ENCODE data around the gene IVD.
"Not testable (repeated sequence)": the region's sequence is repeated elsewhere in the genome, so short reads cannot be mapped to it uniquely, and the experiment has no call there.

The IVD gene

DNA sequence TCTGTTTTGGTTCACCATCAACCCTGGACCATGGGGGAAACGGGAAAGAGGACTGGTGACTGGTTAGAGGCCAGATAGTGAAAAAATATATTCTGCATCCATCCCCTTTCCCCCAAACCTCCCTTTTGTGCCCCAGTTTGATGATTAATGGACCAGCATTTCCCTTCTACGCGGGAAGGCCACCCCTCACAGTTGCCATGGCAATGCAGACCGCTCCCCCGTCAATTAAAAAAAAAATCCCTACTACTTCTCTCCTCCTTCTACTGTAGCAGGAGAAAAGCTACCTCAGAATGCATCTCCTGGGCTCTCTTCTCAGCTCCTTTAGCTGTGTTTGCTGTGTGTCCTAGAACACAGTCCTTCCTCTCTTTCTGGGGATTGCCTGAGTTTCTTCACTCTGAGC, 39.1 kb downstream of the IVD start:
- Histone ChIP-seq H3K4me1 (peaks cover 25% of the 10 kb centered on the region), H3K4me3 (no peak overlapping the region), H3K9me3 (no peaks in the 10 kb centered on the region), H3K36me3 (replicated peaks) (no peaks in the 10 kb centered on the region), H3K27me3 (ENCODE audit: low read depth) (no peaks in the 10 kb centered on the region)
- in situ Hi-C loops (cut with MboI; ENCODE audit: low sequenced_read_pairs), result no loop called here
- no peak for DNase-seq (ENCODE audit: low spot score in 2 of 2)

DNA sequence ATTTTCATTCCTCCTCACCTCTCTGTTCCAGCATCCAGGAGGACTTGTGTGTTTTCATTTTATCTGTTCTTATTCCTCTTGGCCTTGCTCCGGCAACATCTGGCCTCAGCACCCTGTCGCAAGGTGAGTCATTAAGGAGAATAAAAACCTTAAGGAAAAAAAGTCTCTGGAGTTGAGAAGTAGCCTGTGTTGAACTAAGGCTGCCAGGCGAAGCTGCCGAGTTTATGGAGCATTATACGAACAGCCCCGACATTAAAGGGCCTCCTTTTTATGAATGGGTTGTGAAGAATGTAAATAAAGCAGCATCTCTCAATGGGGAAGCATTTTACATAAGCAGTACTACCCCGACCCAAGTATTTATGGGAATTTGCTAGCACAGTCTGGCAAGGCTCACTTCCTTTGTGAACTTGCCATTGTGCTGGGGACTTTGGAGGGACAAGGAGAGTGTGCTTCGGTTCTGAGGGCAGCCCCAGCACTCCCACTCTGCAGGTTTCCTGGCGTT, 39.9 kb downstream of the IVD start:
- in situ Hi-C loops (cut with MboI; ENCODE audit: low sequenced_read_pairs), result no loop called here
- DNase-seq (ENCODE audit: low spot score in 2 of 2), result peak; percentile 66 to 92
- Histone ChIP-seq H3K9me3 (no peaks in the 10 kb centered on the region), H3K27me3 (ENCODE audit: low read depth) (no peaks in the 10 kb centered on the region), H3K4me1 (peaks cover 25% of the 10 kb centered on the region), H3K36me3 (replicated peaks) (no peaks in the 10 kb centered on the region), H3K4me3 (no peak overlapping the region)

DNA sequence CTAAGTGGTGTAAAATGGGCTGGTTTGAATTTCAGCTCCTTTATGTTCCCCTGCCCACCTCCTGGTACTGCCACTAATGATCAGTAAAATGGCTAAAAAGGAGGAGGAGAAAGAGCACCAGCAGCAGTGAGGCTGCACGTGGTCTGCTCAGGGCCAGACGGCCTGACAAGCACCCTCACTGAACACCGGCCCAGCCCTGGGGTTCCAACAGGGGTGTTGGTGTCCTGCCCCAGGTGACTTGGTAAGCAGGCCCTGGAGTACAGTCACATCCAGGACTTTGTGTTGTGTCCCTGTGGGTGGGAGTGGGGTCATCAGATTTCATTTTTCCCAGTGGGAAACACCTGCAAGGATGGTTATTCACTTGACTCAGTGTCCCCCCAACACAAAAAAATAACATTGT, 40.5 kb downstream of the IVD start:
- peaks cover 25% of the 10 kb centered on the region for H3K4me1 ChIP-seq
- H3K4me3 ChIP-seq, result no peak overlapping the region
- in situ Hi-C loops (cut with MboI; ENCODE audit: low sequenced_read_pairs), result no loop called here
- H3K9me3 ChIP-seq, result no peaks in the 10 kb centered on the region
- H3K36me3 ChIP-seq (replicated peaks), result no peaks in the 10 kb centered on the region
- DNase-seq (ENCODE audit: low spot score in 2 of 2), result no peak
- H3K27me3 ChIP-seq (ENCODE audit: low read depth), result no peaks in the 10 kb centered on the region

DNA sequence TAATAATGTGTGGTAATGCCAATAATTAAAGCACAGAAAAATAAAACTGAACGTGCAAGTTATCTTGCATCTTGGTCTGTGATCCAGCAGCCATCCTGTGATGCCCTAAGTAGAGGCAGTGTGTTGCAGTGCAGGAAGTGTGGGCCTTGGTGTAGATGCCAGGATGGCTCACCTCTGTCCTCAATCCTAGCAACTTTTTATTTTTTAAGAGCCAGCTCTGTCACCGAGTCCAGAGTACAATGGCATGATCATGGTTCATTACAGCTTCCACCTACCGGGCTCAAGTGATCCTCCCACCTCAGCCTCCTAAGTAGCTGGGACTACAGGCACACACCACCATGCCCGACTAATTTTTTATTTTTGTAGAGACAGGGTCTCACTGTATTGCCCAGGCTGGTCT, 42.8 kb downstream of the IVD start:
- Histone ChIP-seq H3K9me3 (no peaks in the 10 kb centered on the region), H3K27me3 (ENCODE audit: low read depth) (no peaks in the 10 kb centered on the region), H3K36me3 (replicated peaks) (no peaks in the 10 kb centered on the region), H3K4me3 (no peak overlapping the region), H3K4me1 (peaks cover 17% of the 10 kb centered on the region)
- DNase-seq (ENCODE audit: low spot score in 2 of 2), result no peak
- in situ Hi-C loops (cut with MboI; ENCODE audit: low sequenced_read_pairs), result no loop called here

DNA sequence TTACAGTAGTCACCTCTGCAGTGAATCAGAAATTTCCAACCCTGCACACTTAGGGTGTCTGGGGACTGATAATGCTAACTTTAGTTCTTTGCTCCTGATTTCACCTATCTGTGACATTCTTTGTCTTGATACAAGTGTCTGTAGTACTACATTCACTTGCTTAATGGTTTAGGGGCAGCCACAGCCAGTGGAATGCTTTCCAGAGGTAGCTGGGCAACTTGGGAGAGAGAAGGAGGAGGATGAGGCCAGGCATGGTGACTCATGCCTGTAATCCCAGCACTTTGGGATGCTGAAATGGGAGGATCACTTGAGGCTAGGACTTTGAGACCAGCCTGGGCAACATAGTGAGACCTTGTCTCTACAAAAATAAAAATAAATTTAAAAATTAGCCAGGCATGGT, 43.7 kb downstream of the IVD start:
- Histone ChIP-seq H3K4me1 (peaks cover 12% of the 10 kb centered on the region), H3K36me3 (replicated peaks) (no peaks in the 10 kb centered on the region), H3K9me3 (no peaks in the 10 kb centered on the region), H3K27me3 (ENCODE audit: low read depth) (no peaks in the 10 kb centered on the region), H3K4me3 (no peak overlapping the region)
- in situ Hi-C loops (cut with MboI; ENCODE audit: low sequenced_read_pairs), result no loop called here
- no peak for DNase-seq (ENCODE audit: low spot score in 2 of 2)

DNA sequence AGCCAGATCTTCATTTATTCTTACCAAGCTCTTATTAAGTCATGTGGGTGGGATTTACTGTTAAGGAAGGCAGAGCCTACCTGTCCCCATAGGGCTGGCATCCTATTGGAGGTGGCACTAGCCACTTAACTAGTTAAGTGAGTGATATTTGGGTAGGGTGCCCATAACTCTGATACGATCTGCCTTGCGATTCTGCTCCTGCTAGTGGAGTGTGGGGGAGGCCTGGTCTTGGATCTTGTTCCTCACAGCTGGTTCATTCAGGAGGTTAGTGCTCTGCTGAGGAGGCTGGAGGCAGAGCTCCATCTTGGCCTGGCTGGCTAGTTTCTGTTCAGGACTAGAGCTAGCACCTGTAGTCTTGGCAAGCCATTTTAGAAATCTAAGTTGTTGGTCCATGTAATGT, 44.5 kb downstream of the IVD start:
- Histone ChIP-seq H3K4me1 (peaks cover 7% of the 10 kb centered on the region), H3K9me3 (no peaks in the 10 kb centered on the region), H3K36me3 (replicated peaks) (no peaks in the 10 kb centered on the region), H3K27me3 (ENCODE audit: low read depth) (no peaks in the 10 kb centered on the region), H3K4me3 (no peak overlapping the region)
- in situ Hi-C loops (cut with MboI; ENCODE audit: low sequenced_read_pairs), result no loop called here
- no peak for DNase-seq (ENCODE audit: low spot score in 2 of 2)

DNA sequence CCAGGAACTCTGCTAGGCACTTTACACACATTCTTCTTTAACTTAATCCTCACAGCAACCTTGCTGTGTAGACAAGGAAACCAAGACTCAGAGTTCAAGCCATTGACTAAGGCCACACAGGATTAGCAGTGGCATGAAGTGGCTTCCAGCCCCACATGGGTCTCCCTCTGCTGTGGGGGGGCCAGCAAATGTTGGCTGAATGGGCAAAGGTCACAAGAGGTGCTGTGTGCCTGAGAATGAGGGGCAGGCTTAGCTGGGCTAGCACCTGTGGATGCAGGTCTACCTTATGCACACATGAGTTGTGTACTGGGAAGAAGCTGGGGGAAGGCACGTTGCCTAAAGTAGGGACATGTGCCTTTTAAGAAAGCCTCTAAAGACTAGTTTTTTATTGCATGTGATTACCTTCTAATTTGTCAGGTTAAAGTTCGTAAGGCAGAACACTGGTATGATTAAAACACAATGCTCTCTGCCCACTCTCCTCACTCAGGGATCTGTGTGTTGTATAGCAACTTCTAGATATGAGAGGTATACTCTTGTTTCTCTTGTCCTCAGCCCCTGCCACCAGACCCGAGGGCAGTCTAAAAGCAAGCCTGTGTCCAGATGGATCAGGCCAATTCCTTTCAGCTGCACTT, 46.0 kb downstream of the IVD start:
- Histone ChIP-seq H3K9me3 (no peaks in the 10 kb centered on the region), H3K27me3 (ENCODE audit: low read depth) (no peaks in the 10 kb centered on the region), H3K4me3 (no peak overlapping the region), H3K36me3 (replicated peaks) (no peaks in the 10 kb centered on the region), H3K4me1 (no peaks in the 10 kb centered on the region)
- in situ Hi-C loops (cut with MboI; ENCODE audit: low sequenced_read_pairs), result no loop called here
- DNase-seq (ENCODE audit: low spot score in 2 of 2), result no peak

DNA sequence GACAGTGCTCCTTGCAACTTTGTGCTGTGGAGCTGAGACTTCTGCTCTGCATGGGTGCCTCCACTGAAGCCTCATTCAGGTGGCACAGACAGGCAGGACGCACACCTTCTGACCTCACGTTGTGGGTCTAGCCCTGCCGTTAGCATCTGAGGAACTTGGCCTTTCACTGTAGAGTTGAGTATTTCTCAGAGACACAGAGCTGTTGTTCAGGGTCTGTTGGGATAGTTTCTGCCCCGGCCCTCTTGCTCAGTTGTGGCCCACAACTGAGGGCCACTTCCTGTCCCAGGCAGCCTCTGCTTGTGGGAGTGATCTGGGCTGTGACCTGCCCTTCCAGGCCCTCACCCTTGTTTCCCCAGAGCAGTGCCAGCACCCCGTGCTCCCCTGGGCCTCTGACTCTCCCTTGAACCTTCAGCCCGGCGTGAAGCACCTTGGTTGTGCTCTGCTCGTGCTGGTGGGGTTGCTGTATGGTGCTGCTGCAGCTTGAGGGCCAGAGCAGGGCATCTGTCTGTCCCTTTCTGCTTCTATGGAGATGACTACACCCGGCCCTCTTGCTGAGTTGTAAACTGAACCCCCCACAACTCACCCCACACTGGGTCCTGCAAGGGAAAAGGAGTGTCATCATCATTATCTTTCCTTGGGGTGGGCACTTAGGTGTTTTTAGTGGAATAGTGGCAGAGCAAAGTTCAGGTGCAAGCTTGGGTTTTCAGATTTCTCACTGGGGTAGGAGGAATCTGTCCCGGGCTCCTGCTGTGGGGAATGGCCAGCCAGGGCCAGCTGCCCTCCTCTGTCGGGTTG, 46.9 kb downstream of the IVD start:
- H3K4me1 ChIP-seq, result no peaks in the 10 kb centered on the region
- in situ Hi-C loops (cut with MboI; ENCODE audit: low sequenced_read_pairs), result no loop called here

DNA sequence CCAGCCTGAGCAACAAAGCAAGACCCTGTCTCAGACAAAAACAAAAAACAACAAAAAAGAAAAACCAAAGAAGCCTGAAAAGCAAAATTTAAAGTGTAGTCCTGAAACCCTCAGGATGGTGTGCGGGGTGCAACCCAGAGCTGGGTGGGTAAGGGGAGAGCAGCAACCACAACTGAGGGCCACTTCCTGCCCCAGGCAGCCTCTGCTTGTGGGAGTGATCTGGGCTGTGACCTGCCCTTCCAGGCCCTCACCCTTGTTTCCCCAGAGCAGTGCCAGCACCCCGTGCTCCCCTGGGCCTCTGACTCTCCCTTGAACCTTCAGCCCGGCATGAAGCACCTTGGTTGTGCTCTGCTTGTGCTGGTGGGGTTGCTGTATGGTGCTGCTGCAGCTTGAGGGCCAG, 48.3 kb downstream of the IVD start:
- in situ Hi-C loops (cut with MboI; ENCODE audit: low sequenced_read_pairs); DNase-seq (ENCODE audit: low spot score in 2 of 2); H3K9me3 ChIP-seq; H3K36me3 ChIP-seq (replicated peaks); H3K4me3 ChIP-seq; H3K27me3 ChIP-seq (ENCODE audit: low read depth); H3K4me1 ChIP-seq: not testable (repeated sequence)

More for the DNA sequence above, 46.9 kb downstream of the IVD start:
- Histone ChIP-seq H3K9me3 (no peaks in the 10 kb centered on the region), H3K4me3 (no peak overlapping the region), H3K36me3 (replicated peaks) (no peaks in the 10 kb centered on the region), H3K27me3 (ENCODE audit: low read depth) (no peaks in the 10 kb centered on the region)
- no peak for DNase-seq (ENCODE audit: low spot score in 2 of 2)

DNA sequence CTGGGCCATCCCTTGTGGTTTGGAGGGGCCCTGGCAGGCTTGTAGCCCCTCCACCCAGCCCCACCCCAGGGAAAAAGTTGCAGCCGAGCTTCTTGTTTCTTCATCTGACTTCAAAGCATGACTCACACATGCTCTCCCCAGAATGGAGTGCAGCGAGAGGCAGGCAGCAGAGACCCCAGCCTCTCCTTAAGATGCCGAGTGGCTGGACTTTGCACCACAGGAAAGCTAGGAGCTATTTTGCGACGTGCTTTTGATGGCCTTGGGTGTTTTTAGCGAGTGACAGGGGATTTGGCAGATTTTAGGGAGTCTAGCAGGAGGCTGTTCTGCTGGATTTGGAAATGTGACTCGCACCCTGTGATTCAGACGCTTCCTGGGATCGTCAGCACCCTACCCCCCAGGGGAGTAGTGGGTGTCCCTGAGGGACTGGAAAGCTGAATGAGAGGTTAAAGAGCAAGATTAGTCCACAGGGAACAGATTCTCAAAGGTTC, 49.4 kb downstream of the IVD start:
- in situ Hi-C loops (cut with MboI; ENCODE audit: low sequenced_read_pairs), result no loop called here
- no peaks in the 10 kb centered on the region for H3K4me1 ChIP-seq
- H3K27me3 ChIP-seq (ENCODE audit: low read depth), result no peaks in the 10 kb centered on the region
- no peaks in the 10 kb centered on the region for H3K9me3 ChIP-seq
- peaks cover 12% of the 10 kb centered on the region for H3K36me3 ChIP-seq (replicated peaks)
- no peak for DNase-seq (ENCODE audit: low spot score in 2 of 2)
- H3K4me3 ChIP-seq, result no peak overlapping the region

DNA sequence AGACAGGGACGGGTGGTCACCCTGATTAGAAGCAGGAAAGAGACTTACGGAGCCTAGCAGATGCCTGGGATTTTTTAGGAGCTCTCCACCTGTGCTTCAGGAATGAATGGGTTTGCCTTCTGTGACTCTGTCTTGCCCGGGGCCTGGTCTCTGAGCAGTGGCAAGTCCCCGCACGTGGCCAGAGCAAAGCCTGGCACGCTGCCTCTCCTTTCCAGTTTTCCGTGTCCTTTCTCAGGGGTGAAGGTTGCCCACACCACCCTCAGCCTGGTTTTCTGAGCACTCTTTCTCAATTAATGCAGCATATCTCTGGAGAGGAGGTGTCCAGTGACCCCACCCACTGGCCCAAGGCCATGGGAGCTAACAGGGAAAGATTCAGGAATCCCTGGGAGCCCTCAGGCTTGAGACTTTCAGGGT, 50.7 kb downstream of the IVD start:
- in situ Hi-C loops (cut with MboI; ENCODE audit: low sequenced_read_pairs), result no loop called here
- Histone ChIP-seq H3K4me3 (no peak overlapping the region), H3K36me3 (replicated peaks) (peaks cover 23% of the 10 kb centered on the region), H3K4me1 (no peaks in the 10 kb centered on the region), H3K9me3 (no peaks in the 10 kb centered on the region), H3K27me3 (ENCODE audit: low read depth) (no peaks in the 10 kb centered on the region)
- no peak for DNase-seq (ENCODE audit: low spot score in 2 of 2)

DNA sequence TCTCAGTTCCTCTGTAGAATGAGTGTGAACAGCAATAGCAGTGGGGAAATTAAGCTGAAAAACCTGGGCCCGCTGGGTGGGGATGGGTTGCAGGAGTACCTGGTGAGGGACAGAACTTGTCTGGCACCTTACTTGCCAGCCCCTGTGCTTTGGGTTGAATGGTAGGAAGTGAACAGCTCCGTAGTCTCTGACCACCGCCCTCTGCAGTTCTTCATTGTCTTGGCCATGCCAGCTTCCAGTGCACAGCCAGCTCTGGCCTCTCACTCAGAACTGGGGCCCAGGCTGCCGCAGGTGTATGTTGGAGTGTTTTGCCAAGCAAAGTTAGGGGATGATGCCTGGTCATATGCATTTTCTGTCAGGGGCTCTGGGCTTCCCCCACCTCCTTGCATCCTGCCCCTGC, 51.1 kb downstream of the IVD start:
- in situ Hi-C loops (cut with MboI; ENCODE audit: low sequenced_read_pairs), result no loop called here
- H3K36me3 ChIP-seq (replicated peaks), result peaks cover 25% of the 10 kb centered on the region
- no peaks in the 10 kb centered on the region for H3K4me1 ChIP-seq
- H3K27me3 ChIP-seq (ENCODE audit: low read depth), result no peaks in the 10 kb centered on the region
- H3K9me3 ChIP-seq, result no peaks in the 10 kb centered on the region
- no peak overlapping the region for H3K4me3 ChIP-seq
- DNase-seq (ENCODE audit: low spot score in 2 of 2), result no peak

DNA sequence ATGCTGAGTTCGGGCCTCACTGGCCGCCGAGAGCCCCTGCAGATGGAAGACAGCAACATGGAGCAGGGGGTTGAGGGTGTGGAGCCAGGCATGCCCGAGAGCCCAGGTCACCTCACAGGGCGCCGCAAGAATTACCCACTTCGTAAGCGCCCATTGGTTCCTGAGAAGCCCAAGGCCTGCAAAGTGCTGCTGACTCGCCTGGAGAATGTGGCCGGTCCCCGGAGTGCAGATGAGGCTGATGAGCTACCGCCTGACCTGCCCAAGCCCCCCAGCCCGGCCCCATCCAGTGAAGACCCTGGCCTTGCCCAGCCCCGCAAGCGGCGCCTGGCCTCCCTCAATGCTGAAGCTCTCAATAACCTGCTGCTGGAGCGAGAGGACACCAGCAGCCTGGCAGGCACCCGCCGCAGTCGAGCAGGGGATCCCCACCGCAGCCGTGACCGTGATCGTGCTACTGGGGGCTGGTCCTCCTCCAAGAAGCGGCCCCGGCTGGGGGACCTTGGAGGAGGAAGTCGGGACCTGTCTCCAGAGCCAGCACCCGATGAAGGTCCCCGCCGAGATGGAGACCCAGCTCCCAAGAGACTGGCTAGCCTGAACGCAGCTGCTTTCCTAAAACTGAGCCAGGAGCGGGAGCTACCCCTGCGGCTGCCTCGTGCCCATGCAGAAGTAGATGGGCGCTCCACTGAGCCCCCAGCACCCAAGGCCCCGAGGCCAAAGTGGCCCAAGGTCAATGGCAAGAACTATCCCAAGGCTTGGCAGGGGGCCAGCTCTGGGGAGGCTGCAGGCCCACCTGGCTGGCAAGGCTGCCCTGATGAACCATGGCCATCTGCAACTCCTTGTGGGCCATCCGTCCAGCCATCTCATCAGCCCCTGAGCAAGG, 53.1 kb downstream of the IVD start:
- Histone ChIP-seq H3K4me3 (no peak overlapping the region), H3K4me1 (no peaks in the 10 kb centered on the region), H3K9me3 (no peaks in the 10 kb centered on the region), H3K36me3 (replicated peaks) (peaks cover 43% of the 10 kb centered on the region), H3K27me3 (ENCODE audit: low read depth) (no peaks in the 10 kb centered on the region)
- DNase-seq (ENCODE audit: low spot score in 2 of 2), result no peak
- in situ Hi-C loops (cut with MboI; ENCODE audit: low sequenced_read_pairs), result no loop called here

All from HAP-1 (cell line).